SH-SY5Y (cell line): Measurements from ENCODE around the gene DLAT.

Experiments used
- GATA2 ChIP-seq: IDR thresholded peaks from 2 replicates; pipeline ENCODE4 v1.6.1; 2011; ENCODE audit warnings: mild to moderate bottlenecking, low read depth, low read length
- GATA3 ChIP-seq: IDR thresholded peaks from 2 replicates; pipeline ENCODE4 v1.6.1; 2011; ENCODE audit warnings: low read depth, mild to moderate bottlenecking, low read length, moderate library complexity

GRCh38 chr11:112000703-112001102, 24.5 kb upstream of the DLAT start:
- no peak for TF ChIP-seq GATA2
- TF ChIP-seq GATA3: no peak
